Measurements from ENCODE around the gene CACNA2D3. TPM values are rescaled to one million over a fixed set of nuclear protein-coding genes. Genes with fewer than 3 reads are reported as not detected.

CACNA2D3 gene
- polyA plus RNA-seq, 1 donor from 2014 or later = 26.2 TPM

DNA sequence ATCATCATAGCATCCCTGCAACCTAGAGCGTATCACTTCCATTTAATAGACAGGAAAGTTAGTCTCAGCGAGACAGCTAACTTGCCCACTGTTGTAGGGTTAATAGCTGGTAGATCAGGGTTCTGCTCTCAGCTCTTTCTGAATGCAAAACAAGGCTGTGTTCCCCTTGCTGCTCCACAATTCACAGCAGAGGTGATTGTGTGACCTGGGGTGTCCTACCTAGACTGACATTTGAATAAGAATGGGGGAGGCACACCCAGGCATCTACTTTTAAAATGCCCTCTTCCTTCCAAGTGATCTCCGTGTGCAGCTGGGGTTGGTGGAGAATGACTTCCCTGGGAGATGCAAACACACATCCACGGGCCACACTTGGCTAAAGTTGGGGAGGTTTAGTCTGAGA is 43.0 kb upstream of the CACNA2D3 start:
- Histone ChIP-seq H3K4me2 (ENCODE audit: low read length) (no peak overlapping the region), H3K79me2 (replicated peaks; ENCODE audit: insufficient read depth, low read length) (no peaks in the 10 kb centered on the region), H3K27ac (ENCODE audit: low read length) (no peak overlapping the region), H3F3A (ENCODE audit: insufficient read depth, low read length, poor library complexity, severe bottlenecking) (no peaks in the 10 kb centered on the region), H3K36me3 (ENCODE audit: insufficient read depth, low read length) (no peaks in the 10 kb centered on the region), H4K20me1 (ENCODE audit: insufficient read depth) (no peaks in the 10 kb centered on the region), H3K4me3 (ENCODE audit: low read length) (no peak overlapping the region), H2AFZ (ENCODE audit: low read depth, low read length) (no peak overlapping the region), H3K9me2 (ENCODE audit: insufficient read depth, low read length) (no peaks in the 10 kb centered on the region), H3K27me3 (ENCODE audit: insufficient read depth, low read depth, low read length) (no peaks in the 10 kb centered on the region), H3K9ac (ENCODE audit: low read length) (no peak overlapping the region), H3K9me3 (ENCODE audit: low read length) (no peaks in the 10 kb centered on the region)
- TF ChIP-seq TAF1 (IDR thresholded peaks at IDR 0.05; ENCODE audit: low read depth) = no peak
- TF ChIP-seq, protein P1, sequence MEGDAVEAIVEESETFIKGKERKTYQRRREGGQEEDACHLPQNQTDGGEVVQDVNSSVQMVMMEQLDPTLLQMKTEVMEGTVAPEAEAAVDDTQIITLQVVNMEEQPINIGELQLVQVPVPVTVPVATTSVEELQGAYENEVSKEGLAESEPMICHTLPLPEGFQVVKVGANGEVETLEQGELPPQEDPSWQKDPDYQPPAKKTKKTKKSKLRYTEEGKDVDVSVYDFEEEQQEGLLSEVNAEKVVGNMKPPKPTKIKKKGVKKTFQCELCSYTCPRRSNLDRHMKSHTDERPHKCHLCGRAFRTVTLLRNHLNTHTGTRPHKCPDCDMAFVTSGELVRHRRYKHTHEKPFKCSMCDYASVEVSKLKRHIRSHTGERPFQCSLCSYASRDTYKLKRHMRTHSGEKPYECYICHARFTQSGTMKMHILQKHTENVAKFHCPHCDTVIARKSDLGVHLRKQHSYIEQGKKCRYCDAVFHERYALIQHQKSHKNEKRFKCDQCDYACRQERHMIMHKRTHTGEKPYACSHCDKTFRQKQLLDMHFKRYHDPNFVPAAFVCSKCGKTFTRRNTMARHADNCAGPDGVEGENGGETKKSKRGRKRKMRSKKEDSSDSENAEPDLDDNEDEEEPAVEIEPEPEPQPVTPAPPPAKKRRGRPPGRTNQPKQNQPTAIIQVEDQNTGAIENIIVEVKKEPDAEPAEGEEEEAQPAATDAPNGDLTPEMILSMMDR (IDR thresholded peaks at IDR 0.05; ENCODE audit: poor library complexity, severe bottlenecking) = no peak
- TF ChIP-seq EZH2 (IDR thresholded peaks at IDR 0.05; ENCODE audit: borderline replicate concordance, insufficient read depth, low read length, poor library complexity, severe bottlenecking) = no peak
- TF ChIP-seq RAD21 (conservative IDR thresholded peaks at IDR 0.05) = no peak
- TF ChIP-seq EP300 (conservative IDR thresholded peaks at IDR 0.05; ENCODE audit: poor library complexity, severe bottlenecking) = no peak

DNA sequence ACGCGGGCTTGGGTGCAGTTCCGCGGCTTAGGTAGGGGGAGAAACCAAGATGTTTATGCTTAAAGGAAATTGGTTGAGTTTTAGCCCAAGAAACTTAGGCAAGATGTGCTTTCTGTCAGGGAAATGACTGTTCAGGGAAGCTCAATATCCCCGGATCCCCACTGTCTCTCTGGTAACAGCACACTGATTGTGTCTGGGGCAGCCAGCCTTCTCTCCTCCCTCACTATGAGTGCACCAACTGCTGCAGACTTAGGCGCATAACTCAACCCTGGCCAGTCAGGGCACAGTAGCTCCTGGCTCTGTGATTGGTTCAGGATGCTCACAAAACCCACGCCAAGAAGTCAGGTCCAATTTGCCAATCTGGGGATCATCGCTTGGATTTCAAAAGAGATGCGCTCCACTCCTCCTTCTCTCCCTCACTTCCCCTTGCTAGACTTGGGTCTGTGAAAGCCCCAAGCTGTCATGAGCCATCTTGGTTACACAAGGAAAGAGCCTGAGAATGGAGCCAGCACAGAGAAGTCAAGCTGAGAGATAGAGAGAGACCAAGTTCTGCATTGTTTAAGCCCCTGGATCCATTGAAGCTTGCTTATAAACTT is 42.5 kb upstream of the CACNA2D3 start:
- no peak for TF ChIP-seq TAF1 (IDR thresholded peaks at IDR 0.05; ENCODE audit: low read depth)
- TF ChIP-seq, protein P2, sequence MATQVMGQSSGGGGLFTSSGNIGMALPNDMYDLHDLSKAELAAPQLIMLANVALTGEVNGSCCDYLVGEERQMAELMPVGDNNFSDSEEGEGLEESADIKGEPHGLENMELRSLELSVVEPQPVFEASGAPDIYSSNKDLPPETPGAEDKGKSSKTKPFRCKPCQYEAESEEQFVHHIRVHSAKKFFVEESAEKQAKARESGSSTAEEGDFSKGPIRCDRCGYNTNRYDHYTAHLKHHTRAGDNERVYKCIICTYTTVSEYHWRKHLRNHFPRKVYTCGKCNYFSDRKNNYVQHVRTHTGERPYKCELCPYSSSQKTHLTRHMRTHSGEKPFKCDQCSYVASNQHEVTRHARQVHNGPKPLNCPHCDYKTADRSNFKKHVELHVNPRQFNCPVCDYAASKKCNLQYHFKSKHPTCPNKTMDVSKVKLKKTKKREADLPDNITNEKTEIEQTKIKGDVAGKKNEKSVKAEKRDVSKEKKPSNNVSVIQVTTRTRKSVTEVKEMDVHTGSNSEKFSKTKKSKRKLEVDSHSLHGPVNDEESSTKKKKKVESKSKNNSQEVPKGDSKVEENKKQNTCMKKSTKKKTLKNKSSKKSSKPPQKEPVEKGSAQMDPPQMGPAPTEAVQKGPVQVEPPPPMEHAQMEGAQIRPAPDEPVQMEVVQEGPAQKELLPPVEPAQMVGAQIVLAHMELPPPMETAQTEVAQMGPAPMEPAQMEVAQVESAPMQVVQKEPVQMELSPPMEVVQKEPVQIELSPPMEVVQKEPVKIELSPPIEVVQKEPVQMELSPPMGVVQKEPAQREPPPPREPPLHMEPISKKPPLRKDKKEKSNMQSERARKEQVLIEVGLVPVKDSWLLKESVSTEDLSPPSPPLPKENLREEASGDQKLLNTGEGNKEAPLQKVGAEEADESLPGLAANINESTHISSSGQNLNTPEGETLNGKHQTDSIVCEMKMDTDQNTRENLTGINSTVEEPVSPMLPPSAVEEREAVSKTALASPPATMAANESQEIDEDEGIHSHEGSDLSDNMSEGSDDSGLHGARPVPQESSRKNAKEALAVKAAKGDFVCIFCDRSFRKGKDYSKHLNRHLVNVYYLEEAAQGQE (IDR thresholded peaks at IDR 0.05; ENCODE audit: borderline replicate concordance) = no peak
- TF ChIP-seq EZH2 (IDR thresholded peaks at IDR 0.05; ENCODE audit: borderline replicate concordance, insufficient read depth, low read length, poor library complexity, severe bottlenecking) = no peak
- TF ChIP-seq, protein P1 (IDR thresholded peaks at IDR 0.05; ENCODE audit: poor library complexity, severe bottlenecking) = no peak
- no peaks in the 10 kb centered on the region for H4K20me1 ChIP-seq (ENCODE audit: insufficient read depth)
- H3K4me3 ChIP-seq (ENCODE audit: low read length) = no peak overlapping the region
- H3F3A ChIP-seq (ENCODE audit: insufficient read depth, low read length, poor library complexity, severe bottlenecking) = no peaks in the 10 kb centered on the region
- H3K79me2 ChIP-seq (replicated peaks; ENCODE audit: insufficient read depth, low read length) = no peaks in the 10 kb centered on the region
- no peaks in the 10 kb centered on the region for H3K36me3 ChIP-seq (ENCODE audit: insufficient read depth, low read length)
- no peak overlapping the region for H2AFZ ChIP-seq (ENCODE audit: low read depth, low read length)
- no peaks in the 10 kb centered on the region for H3K9me3 ChIP-seq (ENCODE audit: low read length)
- H3K27ac ChIP-seq (ENCODE audit: low read length) = no peak overlapping the region
- no peak overlapping the region for H3K9ac ChIP-seq (ENCODE audit: low read length)
- H3K27me3 ChIP-seq (ENCODE audit: insufficient read depth, low read depth, low read length) = no peaks in the 10 kb centered on the region
- no peak overlapping the region for H3K4me2 ChIP-seq (ENCODE audit: low read length)
- no peaks in the 10 kb centered on the region for H3K9me2 ChIP-seq (ENCODE audit: insufficient read depth, low read length)

Measured in neural cell (in vitro differentiated cells).